ENCODE results near the gene RINL. TPM values are rescaled to one million over a fixed set of nuclear protein-coding genes. Genes with fewer than 3 reads are reported as not detected.

The RINL gene
- total and polyA plus RNA-seq, 2 of the 4 experiments (the other 2 are of a cell fraction), result 0.72 to 1.9 TPM

- H3K9ac ChIP-seq (ENCODE audit: low read depth, low read length), result no peak overlapping the region
- no TSS peak for BruUV-seq (replicated peaks)
- no CpG with 5 or more reads among the region's 8 CpGs for WGBS, 2 experiments (ENCODE audit: extremely low coverage in 2 of 2, insufficient read length in 1 of 2)
- H3K9me3 ChIP-seq (ENCODE audit: control insufficient read depth, insufficient read depth, low read length), result no peaks in the 10 kb centered on the region
- TF ChIP-seq BHLHE40 (IDR thresholded peaks at IDR 0.05; ENCODE audit: low read depth, low read length) (no peak), CHD1 (IDR thresholded peaks at IDR 0.05; ENCODE audit: low read depth, low read length) (no peak), MXI1 (IDR thresholded peaks at IDR 0.05; ENCODE audit: borderline replicate concordance, low read depth, low read length) (no peak), MAZ (IDR thresholded peaks at IDR 0.05; ENCODE audit: borderline replicate concordance, low read depth, low read length) (no peak), USF2 (IDR thresholded peaks at IDR 0.05; ENCODE audit: low read depth, low read length) (no peak), MAFK (IDR thresholded peaks at IDR 0.05; ENCODE audit: low read depth, low read length) (no peak), SMC3 (IDR thresholded peaks at IDR 0.05; ENCODE audit: low read depth, low read length) (no peak), POLR2A (IDR thresholded peaks at IDR 0.05; ENCODE audit: low read depth, low read length) (no peak), RCOR1 (IDR thresholded peaks at IDR 0.05; ENCODE audit: insufficient replicate concordance, low read length) (no peak), CTCF (conservative IDR thresholded peaks at IDR 0.05; ENCODE audit: low read depth, low read length) (no peak), CEBPB (IDR thresholded peaks at IDR 0.05; ENCODE audit: low read depth, low read length) (no peak), ELK1 (IDR thresholded peaks at IDR 0.05; ENCODE audit: borderline replicate concordance, low read depth, low read length) (no peak)
- no peak overlapping the region for H3K4me2 ChIP-seq (ENCODE audit: low read depth, low read length)
- H4K20me1 ChIP-seq (ENCODE audit: insufficient read depth, low read length), result peaks cover 43% of the 10 kb centered on the region
- H2BK20ac ChIP-seq (ENCODE audit: low read depth, low read length), result no peak overlapping the region
- ChIA-PET POLR2A (ENCODE audit: unreplicated experiment) (no interaction called here), CTCF (no interaction called here)
- no peak overlapping the region for H4K91ac ChIP-seq (ENCODE audit: insufficient read depth, low read depth, low read length)
- H3K27me3 ChIP-seq (ENCODE audit: control insufficient read depth, insufficient read depth, low read length), result no peaks in the 10 kb centered on the region
- no peak overlapping the region for H3K14ac ChIP-seq (replicated peaks; ENCODE audit: low read depth, low read length)
- H2BK15ac ChIP-seq (ENCODE audit: low read depth, low read length), result no peak overlapping the region
- dilution Hi-C loops (cut with HindIII; ENCODE audit: low sequenced_read_pairs, unreplicated experiment), result no loop called here
- H3K56ac ChIP-seq (ENCODE audit: extremely low read depth, insufficient read depth, low read length), result no peak overlapping the region
- H3K9me1 ChIP-seq (ENCODE audit: insufficient read depth, low read length), result no peaks in the 10 kb centered on the region
- no peak overlapping the region for H2BK5ac ChIP-seq (ENCODE audit: low read depth, low read length, poor library complexity, severe bottlenecking)
- H3K36me3 ChIP-seq (ENCODE audit: control insufficient read depth, insufficient read depth, low read length), result peaks cover 55% of the 10 kb centered on the region
- no peak overlapping the region for H2BK120ac ChIP-seq (ENCODE audit: low read depth, low read length)
- H3K18ac ChIP-seq (ENCODE audit: low read depth, low read length), result no peak overlapping the region
- no peak overlapping the region for H2AFZ ChIP-seq (replicated peaks; ENCODE audit: low read length, poor library complexity)
- intact Hi-C loops (cut with micrococcal nuclease), result no loop called here
- peak overlapping the region; percentile 39 for H3K4ac ChIP-seq (ENCODE audit: low read depth, low read length)
- peaks cover 12% of the 10 kb centered on the region for H3K4me1 ChIP-seq (ENCODE audit: control insufficient read depth, insufficient read depth, low read length)
- peaks cover 31 to 59% of the 10 kb centered on the region in 2 experiments for H3K79me1 ChIP-seq (ENCODE audit: low read depth in 1 of 2, low read length in 2 of 2)
- peak overlapping the region; percentile 84 for H2AK9ac ChIP-seq (replicated peaks; ENCODE audit: low read depth, low read length, poor library complexity)
- DNase-seq, result no peak
- no peak overlapping the region for H4K5ac ChIP-seq (ENCODE audit: low read depth, low read length)
- no peak overlapping the region for H2AK5ac ChIP-seq (ENCODE audit: low read depth, low read length)
- H3K23ac ChIP-seq (ENCODE audit: low read depth, low read length), result 0 out of 2 replicates have a peak overlapping the region, but pooled peaks have one; percentile 5
- ATAC-seq (ENCODE audit: low read depth), result no peak
- no peak overlapping the region for H4K8ac ChIP-seq (ENCODE audit: low read depth in 2 of 2, low read length in 2 of 2)
- no peak overlapping the region for H3K4me3 ChIP-seq (ENCODE audit: insufficient read depth, low read depth, low read length)
- H3K27ac ChIP-seq (ENCODE audit: insufficient read depth, low read length), result peak overlapping the region; percentile 31; the same call in 1 of the 2 replicates
- in situ Hi-C loops (cut with MboI; ENCODE audit: low sequenced_read_pairs), result no loop called here
These were observed 41.7 kb downstream of the RINL start for GRCh38 chr19:38836159-38836982.
